HG03457 (cell line): ENCODE results near the gene EP300.
"Not testable (repeated sequence)": the region's sequence is repeated elsewhere in the genome, so short reads cannot be mapped to it uniquely, and the experiment has no call there.

Source experiments
- ATAC-seq: cut with Tn5 transposase; IDR thresholded peaks from one replicate; pipeline ENCODE4 v1.9.1; 2021; ENCODE audit warnings: moderate number of reproducible peaks; ENCODE audit not compliant: unreplicated experiment

The EP300 gene

GRCh38 chr22:41078931-41079330 lies 13.5 kb upstream of the EP300 start:
- no peak for ATAC-seq

- no peak for ATAC-seq
Observed at GRCh38 chr22:41085842-41086241, 6.5 kb upstream of the EP300 start.

- peak; percentile 55 for ATAC-seq
Observed at GRCh38 chr22:41091132-41092022, 1.0 kb upstream of the EP300 start.

- no peak for ATAC-seq
Observed at GRCh38 chr22:41092847-41093411, 537 bp downstream of the EP300 start.

GRCh38 chr22:41094041-41094593 lies 1.7 kb downstream of the EP300 start:
- no peak for ATAC-seq

- no peak for ATAC-seq
Observed at GRCh38 chr22:41096391-41096790, 4.0 kb downstream of the EP300 start.

- no peak for ATAC-seq
Observed at GRCh38 chr22:41096841-41097240, 4.4 kb downstream of the EP300 start.

- no peak for ATAC-seq
Observed at GRCh38 chr22:41099036-41099435, 6.6 kb downstream of the EP300 start.

GRCh38 chr22:41106122-41106968 lies 14.0 kb downstream of the EP300 start:
- ATAC-seq, result no peak

GRCh38 chr22:41106969-41107325 lies 14.6 kb downstream of the EP300 start:
- ATAC-seq, result not testable (repeated sequence)

- ATAC-seq, result no peak
Observed at GRCh38 chr22:41110968-41111367, 18.6 kb downstream of the EP300 start.

- no peak for ATAC-seq
Observed at GRCh38 chr22:41116342-41116741, 23.9 kb downstream of the EP300 start.

- ATAC-seq, result no peak
Observed at GRCh38 chr22:41117127-41117965, 25.0 kb downstream of the EP300 start.

GRCh38 chr22:41123151-41123550 lies 30.8 kb downstream of the EP300 start:
- ATAC-seq, result no peak

- ATAC-seq, result no peak
Observed at GRCh38 chr22:41124086-41124485, 31.7 kb downstream of the EP300 start.

- no peak for ATAC-seq
Observed at GRCh38 chr22:41127451-41127850, 35.1 kb downstream of the EP300 start.

GRCh38 chr22:41128606-41129005 lies 36.2 kb downstream of the EP300 start:
- no peak for ATAC-seq

- ATAC-seq, result no peak
Observed at GRCh38 chr22:41132550-41132949, 40.2 kb downstream of the EP300 start.

- no peak for ATAC-seq
Observed at GRCh38 chr22:41140365-41140957, 48.1 kb downstream of the EP300 start.

GRCh38 chr22:41145921-41146320 lies 53.5 kb downstream of the EP300 start:
- not testable (repeated sequence) for ATAC-seq
